Loucy (cell line): Measurements from ENCODE around the gene DNAL4.

ENCODE experiments used
- EZH2phosphoT487 ChIP-seq: fragments of 200-600 bp; IDR thresholded peaks from 2 replicates; pipeline ENCODE4 v1.6.1; 2018; ENCODE audit warnings: antibody characterized with exemption, mild to moderate bottlenecking, moderate library complexity, borderline replicate concordance
- TF ChIP-seq, protein P1 (sequence below): fragments of 200-600 bp; sonication (generic); conservative IDR thresholded peaks from 2 replicates; pipeline ENCODE4 v1.5.1; 2014; ENCODE audit warnings: mild to moderate bottlenecking, antibody characterized with exemption, low read length

DNA sequence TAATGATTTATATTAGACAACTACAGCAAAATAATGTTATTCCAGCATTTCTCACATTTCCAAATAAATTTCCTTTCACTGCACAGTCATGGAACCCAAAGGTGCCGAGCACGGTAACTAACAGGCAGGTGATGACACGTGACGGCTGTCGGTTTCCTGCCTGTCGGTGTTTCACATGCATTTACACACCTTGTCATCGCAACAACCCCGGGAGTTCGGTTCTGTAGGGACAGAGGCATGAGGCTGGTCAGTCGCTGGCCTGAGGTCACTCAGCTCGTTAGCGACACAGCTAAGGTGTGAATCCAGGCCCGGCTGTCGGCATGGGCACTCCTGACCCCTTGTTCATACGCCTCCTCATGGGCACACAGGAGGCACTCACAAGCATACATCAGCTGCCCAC lies 9.9 kb downstream of the DNAL4 start:
- TF ChIP-seq, protein P1, sequence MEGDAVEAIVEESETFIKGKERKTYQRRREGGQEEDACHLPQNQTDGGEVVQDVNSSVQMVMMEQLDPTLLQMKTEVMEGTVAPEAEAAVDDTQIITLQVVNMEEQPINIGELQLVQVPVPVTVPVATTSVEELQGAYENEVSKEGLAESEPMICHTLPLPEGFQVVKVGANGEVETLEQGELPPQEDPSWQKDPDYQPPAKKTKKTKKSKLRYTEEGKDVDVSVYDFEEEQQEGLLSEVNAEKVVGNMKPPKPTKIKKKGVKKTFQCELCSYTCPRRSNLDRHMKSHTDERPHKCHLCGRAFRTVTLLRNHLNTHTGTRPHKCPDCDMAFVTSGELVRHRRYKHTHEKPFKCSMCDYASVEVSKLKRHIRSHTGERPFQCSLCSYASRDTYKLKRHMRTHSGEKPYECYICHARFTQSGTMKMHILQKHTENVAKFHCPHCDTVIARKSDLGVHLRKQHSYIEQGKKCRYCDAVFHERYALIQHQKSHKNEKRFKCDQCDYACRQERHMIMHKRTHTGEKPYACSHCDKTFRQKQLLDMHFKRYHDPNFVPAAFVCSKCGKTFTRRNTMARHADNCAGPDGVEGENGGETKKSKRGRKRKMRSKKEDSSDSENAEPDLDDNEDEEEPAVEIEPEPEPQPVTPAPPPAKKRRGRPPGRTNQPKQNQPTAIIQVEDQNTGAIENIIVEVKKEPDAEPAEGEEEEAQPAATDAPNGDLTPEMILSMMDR: no peak
- TF ChIP-seq EZH2phosphoT487: no peak
